IPS-18a (cell line): ENCODE data around the gene SH3PXD2A.

Experiments
- H3K27ac ChIP-seq: one replicate; pipeline ENCODE4 v1.5.1; 2013; ENCODE audit warnings: low read length
- H3K27me3 ChIP-seq: one replicate; pipeline ENCODE4 v1.6.1; 2013; ENCODE audit warnings: mild to moderate bottlenecking, low read length; ENCODE audit not compliant: control insufficient read depth, insufficient read depth
- H3K36me3 ChIP-seq: one replicate; pipeline ENCODE4 v1.6.1; 2013; ENCODE audit warnings: low read depth, low read length; ENCODE audit not compliant: control insufficient read depth
- H3K4me1 ChIP-seq: one replicate; pipeline ENCODE4 v1.6.1; 2013; ENCODE audit warnings: low read depth, low read length; ENCODE audit not compliant: control insufficient read depth
- H3K4me3 ChIP-seq: one replicate; pipeline ENCODE4 v1.5.1; 2013; ENCODE audit warnings: low read length
- H3K9ac ChIP-seq: one replicate; pipeline ENCODE4 v1.6.1; 2013; ENCODE audit warnings: mild to moderate bottlenecking, low read length, moderate library complexity
- H3K9me3 ChIP-seq: one replicate; pipeline ENCODE4 v1.6.1; 2013; ENCODE audit warnings: low read depth, low read length; ENCODE audit not compliant: control insufficient read depth

The SH3PXD2A gene

DNA sequence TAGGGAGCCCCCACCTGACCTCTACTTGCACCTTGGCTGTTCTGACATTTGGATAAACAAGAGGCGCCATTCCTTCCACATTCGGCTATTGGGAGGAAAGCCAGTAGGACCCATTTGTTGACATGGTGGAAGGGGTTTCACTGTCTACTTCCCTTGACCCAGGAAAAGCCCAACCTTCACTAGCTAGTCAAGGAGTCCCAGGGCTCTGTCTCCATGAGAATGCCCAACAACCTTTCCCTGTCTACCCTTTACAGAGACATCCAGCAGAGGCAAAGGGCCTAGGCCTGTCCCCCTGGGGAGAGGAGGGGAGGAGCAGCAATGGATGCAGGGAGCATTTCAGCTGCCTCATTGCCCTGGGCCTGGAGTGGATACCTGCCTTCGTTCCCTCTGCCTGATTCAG lies 225.8 kb downstream of the SH3PXD2A start:
- Histone ChIP-seq H3K4me3 (no peak overlapping the region), H3K36me3 (no peaks in the 10 kb centered on the region), H3K27me3 (no peaks in the 10 kb centered on the region), H3K9me3 (no peaks in the 10 kb centered on the region), H3K9ac (no peak overlapping the region), H3K4me1 (no peaks in the 10 kb centered on the region), H3K27ac (no peak overlapping the region)

- H3K27me3 ChIP-seq = no peaks in the 10 kb centered on the region
- H3K4me1 ChIP-seq = no peaks in the 10 kb centered on the region
- H3K36me3 ChIP-seq = no peaks in the 10 kb centered on the region
- no peaks in the 10 kb centered on the region for H3K9me3 ChIP-seq
- H3K9ac ChIP-seq = no peak overlapping the region
- no peak overlapping the region for H3K4me3 ChIP-seq
- no peak overlapping the region for H3K27ac ChIP-seq
These were observed 227.5 kb downstream of the SH3PXD2A start for GRCh38 chr10:103627893-103628292.

DNA sequence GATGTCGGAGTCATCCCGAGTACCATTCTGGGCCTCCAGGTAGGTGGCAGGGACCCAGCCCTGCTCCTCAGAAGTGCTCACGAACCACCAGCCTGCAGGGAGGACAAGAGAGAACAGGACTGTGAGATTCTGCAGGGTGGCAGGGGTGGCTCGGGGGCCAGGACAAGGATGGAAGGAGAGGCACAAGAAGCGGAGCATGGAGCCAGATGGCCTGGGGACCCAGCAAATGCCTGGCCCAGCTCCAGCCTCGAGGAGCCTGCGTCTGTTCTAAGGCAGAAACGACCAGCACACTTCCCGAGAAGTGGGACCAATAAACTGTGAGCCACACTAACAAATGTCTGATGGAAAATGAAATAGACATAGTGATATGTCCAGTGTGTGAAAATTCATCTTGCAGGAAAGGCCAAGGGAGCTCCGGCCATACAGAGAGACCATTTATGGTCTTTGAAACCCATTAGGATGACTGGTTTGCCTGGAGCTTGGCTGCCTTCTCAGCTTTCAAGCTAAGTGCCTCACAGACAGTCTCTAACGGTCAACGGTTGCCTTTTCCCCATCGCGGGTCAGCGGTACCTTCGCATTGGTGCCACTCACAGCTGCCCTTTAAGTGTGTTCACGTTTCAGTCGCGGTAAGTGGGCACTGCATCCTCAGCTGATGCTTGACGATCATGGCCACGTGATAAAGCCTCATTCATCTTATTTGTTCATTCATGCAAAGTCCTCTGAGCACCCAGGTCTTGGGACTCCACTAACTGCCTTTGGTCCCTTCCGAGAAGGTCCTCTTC lies 228.1 kb downstream of the SH3PXD2A start:
- Histone ChIP-seq H3K27me3 (no peaks in the 10 kb centered on the region), H3K4me1 (no peaks in the 10 kb centered on the region), H3K4me3 (no peak overlapping the region), H3K27ac (no peak overlapping the region), H3K9me3 (no peaks in the 10 kb centered on the region), H3K36me3 (no peaks in the 10 kb centered on the region), H3K9ac (no peak overlapping the region)

- H3K4me1 ChIP-seq = no peaks in the 10 kb centered on the region
- H3K27me3 ChIP-seq = no peaks in the 10 kb centered on the region
- H3K4me3 ChIP-seq = no peak overlapping the region
- H3K9ac ChIP-seq = no peak overlapping the region
- no peak overlapping the region for H3K27ac ChIP-seq
- no peaks in the 10 kb centered on the region for H3K36me3 ChIP-seq
- H3K9me3 ChIP-seq = no peaks in the 10 kb centered on the region
These were observed 229.2 kb downstream of the SH3PXD2A start for GRCh38 chr10:103626178-103626577.

- H3K27ac ChIP-seq = no peak overlapping the region
- H3K9me3 ChIP-seq = no peaks in the 10 kb centered on the region
- no peaks in the 10 kb centered on the region for H3K27me3 ChIP-seq
- H3K4me1 ChIP-seq = no peaks in the 10 kb centered on the region
- no peak overlapping the region for H3K9ac ChIP-seq
- H3K36me3 ChIP-seq = peaks cover 4% of the 10 kb centered on the region
- no peak overlapping the region for H3K4me3 ChIP-seq
These were observed 232.3 kb downstream of the SH3PXD2A start for GRCh38 chr10:103622935-103623574.

DNA sequence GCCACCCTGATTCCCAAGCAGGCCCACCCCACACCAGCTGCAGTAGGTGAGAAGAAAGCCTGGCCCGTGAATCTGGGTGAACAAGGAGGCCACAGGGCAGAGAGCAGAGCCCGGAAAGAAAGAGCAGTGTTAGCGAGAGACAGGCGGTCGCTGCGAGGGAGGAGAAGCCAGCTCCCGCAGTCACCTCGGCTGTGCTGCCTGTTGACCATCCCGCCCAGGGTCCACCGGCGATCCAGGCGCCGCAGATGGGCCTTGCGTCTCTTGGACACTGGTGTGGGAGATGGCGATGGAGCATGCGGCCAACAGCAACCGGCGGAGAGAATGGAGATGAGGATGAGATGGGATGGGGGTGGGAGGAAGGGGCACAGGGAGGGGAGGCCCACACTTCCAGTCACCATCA lies 233.1 kb downstream of the SH3PXD2A start:
- H3K36me3 ChIP-seq = peaks cover 4% of the 10 kb centered on the region

GRCh38 chr10:103621783-103622125 lies 233.6 kb downstream of the SH3PXD2A start:
- H3K27ac ChIP-seq = no peak overlapping the region
- H3K9ac ChIP-seq = no peak overlapping the region
- H3K4me1 ChIP-seq = no peaks in the 10 kb centered on the region
- no peak overlapping the region for H3K4me3 ChIP-seq
- H3K27me3 ChIP-seq = no peaks in the 10 kb centered on the region
- peaks cover 4% of the 10 kb centered on the region for H3K36me3 ChIP-seq
- H3K9me3 ChIP-seq = no peaks in the 10 kb centered on the region

More for the DNA sequence above, 233.1 kb downstream of the SH3PXD2A start:
- H3K4me3 ChIP-seq = no peak overlapping the region
- no peak overlapping the region for H3K9ac ChIP-seq
- H3K27me3 ChIP-seq = no peaks in the 10 kb centered on the region
- H3K9me3 ChIP-seq = no peaks in the 10 kb centered on the region
- H3K4me1 ChIP-seq = no peaks in the 10 kb centered on the region
- no peak overlapping the region for H3K27ac ChIP-seq

GRCh38 chr10:103620891-103621782 lies 234.2 kb downstream of the SH3PXD2A start:
- no peaks in the 10 kb centered on the region for H3K9me3 ChIP-seq
- no peak overlapping the region for H3K4me3 ChIP-seq
- no peak overlapping the region for H3K9ac ChIP-seq
- no peaks in the 10 kb centered on the region for H3K27me3 ChIP-seq
- no peaks in the 10 kb centered on the region for H3K4me1 ChIP-seq
- H3K27ac ChIP-seq = no peak overlapping the region
- H3K36me3 ChIP-seq = peaks cover 4% of the 10 kb centered on the region

GRCh38 chr10:103620352-103620740 lies 235.0 kb downstream of the SH3PXD2A start:
- H3K4me1 ChIP-seq = no peaks in the 10 kb centered on the region
- peaks cover 4% of the 10 kb centered on the region for H3K36me3 ChIP-seq
- H3K9me3 ChIP-seq = no peaks in the 10 kb centered on the region
- H3K27me3 ChIP-seq = no peaks in the 10 kb centered on the region
- no peak overlapping the region for H3K27ac ChIP-seq
- H3K4me3 ChIP-seq = no peak overlapping the region
- H3K9ac ChIP-seq = no peak overlapping the region

DNA sequence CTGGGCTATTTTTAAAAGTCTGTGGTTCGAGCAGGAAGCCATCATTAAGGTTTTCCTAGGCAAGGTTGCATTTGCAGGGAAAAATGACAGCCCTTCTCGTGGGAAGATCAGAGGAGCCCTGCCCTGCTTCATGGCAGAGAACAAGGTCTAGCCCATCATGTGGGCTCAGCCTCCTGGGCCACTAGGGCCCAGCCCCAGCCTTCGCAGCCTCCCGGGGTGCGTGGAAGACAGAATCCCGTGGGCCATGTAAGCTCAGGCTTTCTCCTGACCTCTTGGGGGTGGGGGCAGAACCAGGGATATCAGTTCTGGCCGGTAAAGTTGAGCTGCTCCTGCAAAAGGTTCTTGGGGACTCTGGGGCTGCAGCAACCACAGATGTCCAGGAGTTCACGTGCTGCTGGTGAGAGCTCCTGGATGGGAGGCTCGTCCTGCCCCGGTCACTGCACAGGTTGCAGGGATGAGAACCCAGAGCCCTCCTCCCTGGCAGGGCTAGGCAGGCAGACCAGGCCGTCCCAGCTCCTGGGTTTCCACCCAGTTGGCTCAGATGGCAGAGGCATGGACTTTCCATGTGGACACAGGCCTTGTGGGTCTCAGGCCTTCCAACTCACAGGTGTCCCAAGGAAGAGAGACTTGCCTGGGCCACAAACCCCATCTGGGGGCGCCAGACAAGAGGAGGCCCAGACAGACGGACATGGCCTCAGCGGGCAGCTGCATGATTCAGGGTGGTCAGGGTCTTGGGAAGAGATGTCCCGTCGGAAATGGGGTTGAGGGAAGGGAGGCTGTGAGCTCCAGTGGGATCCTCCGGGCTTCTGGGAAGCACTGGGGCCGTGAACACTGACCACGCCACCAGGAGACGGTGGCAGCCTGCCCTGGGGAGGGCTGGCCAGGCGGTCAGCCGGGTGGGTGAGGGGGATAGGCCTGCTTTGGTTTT lies 235.7 kb downstream of the SH3PXD2A start:
- no peak overlapping the region for H3K9ac ChIP-seq
- peaks cover 4% of the 10 kb centered on the region for H3K36me3 ChIP-seq
- no peaks in the 10 kb centered on the region for H3K27me3 ChIP-seq
- no peaks in the 10 kb centered on the region for H3K9me3 ChIP-seq
- H3K27ac ChIP-seq = no peak overlapping the region
- H3K4me3 ChIP-seq = no peak overlapping the region
- H3K4me1 ChIP-seq = no peaks in the 10 kb centered on the region
